Measurements from ENCODE around the gene SH3RF1. TPM values are rescaled to one million over a fixed set of nuclear protein-coding genes. Genes with fewer than 3 reads are reported as not detected.

The SH3RF1 gene
- total and polyA plus RNA-seq, 2 of the 13 experiments (the other 11 are each of a cell fraction or from before 2014, with no cell fraction given) = 3.1 to 3.2 TPM

- no TSS peak for BruUV-seq (replicated peaks)
- in situ Hi-C loops (cut with HindIII; ENCODE audit: extremely low pct_ligation_motif_present, low pct_unique_long_range_greater_than_20kb) = no loop called here
- ChIA-PET POLR2A (no interaction called here), CTCF (ENCODE audit: low intra/inter-chr PET ratio, low total read pairs) (no interaction called here)
- H3K27ac ChIP-seq (ENCODE audit: extremely low read length, insufficient read depth, low read length) = no peak overlapping the region
- H3K27me3 ChIP-seq (ENCODE audit: control insufficient read depth in 1 of 2, insufficient read depth in 2 of 2, low read length in 2 of 2) = no peaks in the 10 kb centered on the region
- H3K4me2 ChIP-seq (ENCODE audit: low read depth, low read length) = no peak overlapping the region
- no peaks in the 10 kb centered on the region for H3K4me1 ChIP-seq (ENCODE audit: insufficient read depth, low read length)
- no peak overlapping the region for H3K4me3 ChIP-seq (replicated peaks in 1 of 3; ENCODE audit: insufficient read depth in 1 of 3, low read depth in 2 of 3, low read length in 3 of 3)
- no peak overlapping the region for H3K9ac ChIP-seq (ENCODE audit: insufficient read depth, low read depth, low read length)
- no peaks in the 10 kb centered on the region for H3K79me2 ChIP-seq (ENCODE audit: insufficient read depth, low read length)
- no peak overlapping the region for H2AFZ ChIP-seq (ENCODE audit: low read length)
- DNase-seq (ENCODE audit: low spot score) = no peak
- no peak for FAIRE-seq
- H4K20me1 ChIP-seq (ENCODE audit: insufficient read depth, low read length) = no peaks in the 10 kb centered on the region
- intact Hi-C loops (cut with micrococcal nuclease; ENCODE audit: unreplicated experiment) = no loop called here
- no peak for ATAC-seq
- no peaks in the 10 kb centered on the region for H3K9me3 ChIP-seq (ENCODE audit: low read length)
- WGBS (ENCODE audit: low lambda C conversion rate) = 94% methylated on average over 5 of the region's 5 CpGs
- H3K36me3 ChIP-seq (replicated peaks in 1 of 2; ENCODE audit: control insufficient read depth in 1 of 2, insufficient read depth in 2 of 2, low read length in 2 of 2) = no peaks in the 10 kb centered on the region
- TF ChIP-seq ZNF337 (CRISPR knock-in tag; IDR thresholded peaks at IDR 0.05; ENCODE audit: borderline replicate concordance, low read depth) (no peak), SIN3B (IDR thresholded peaks at IDR 0.05; ENCODE audit: low read length) (no peak), ELF1 (CRISPR knock-in tag; IDR thresholded peaks at IDR 0.05) (no peak), E2F1 (CRISPR knock-in tag; IDR thresholded peaks at IDR 0.05) (no peak), BHLHE40 (IDR thresholded peaks at IDR 0.05; ENCODE audit: low read length) (no peak), MXD3 (CRISPR knock-in tag; IDR thresholded peaks at IDR 0.05) (no peak), ZNF251 (CRISPR knock-in tag; IDR thresholded peaks at IDR 0.05) (no peak), ZNF451 (CRISPR knock-in tag; IDR thresholded peaks at IDR 0.05) (no peak), FUBP1 (CRISPR knock-in tag; IDR thresholded peaks at IDR 0.05; ENCODE audit: borderline replicate concordance) (no peak), HOXA3 (CRISPR knock-in tag; IDR thresholded peaks at IDR 0.05) (no peak), MEIS1 (CRISPR knock-in tag; IDR thresholded peaks at IDR 0.05; ENCODE audit: borderline replicate concordance) (no peak), SNAPC2 (CRISPR knock-in tag; IDR thresholded peaks at IDR 0.05) (no peak), PHF20 (CRISPR knock-in tag; IDR thresholded peaks at IDR 0.05) (no peak), TCF7L2 (IDR thresholded peaks at IDR 0.05; ENCODE audit: low read depth, low read length) (no peak), FOXK1 (CRISPR knock-in tag; IDR thresholded peaks at IDR 0.05; ENCODE audit: borderline replicate concordance, low read depth) (no peak), CEBPG (CRISPR knock-in tag; IDR thresholded peaks at IDR 0.05) (no peak), AFF4 (CRISPR knock-in tag; IDR thresholded peaks at IDR 0.05) (no peak), IKZF1 (IDR thresholded peaks at IDR 0.05) (no peak), KMT2A (CRISPR knock-in tag; IDR thresholded peaks at IDR 0.05) (no peak)
Observed at GRCh38 chr4:169090484-169091215, 180.1 kb downstream of the SH3RF1 start.

Measured in HepG2 (cell line).